HepG2 (cell line): ENCODE measurements around the gene BTG1. TPM values are rescaled to one million over a fixed set of nuclear protein-coding genes. Genes with fewer than 3 reads are reported as not detected.

Experiments
- ATAC-seq: fragments of 200-7000 bp; cut with Tn5 transposase; 3 replicates; pipeline ENCODE4 v1.9.1; 2020; ENCODE audit warnings: mild to moderate bottlenecking, moderate library complexity
- BruUV-seq: library from RNA; stranded (reverse); fragments of 400-500 nt; replicated peaks from 2 replicates; lab custom pipeline; 2021; lab: Mats Ljungman, UMichigan
- CTCF ChIA-PET: fragments of 300-600 bp; formaldehyde crosslinking; extraction: SDS; loops from one replicate; lab custom pipeline; 2021; ENCODE audit warnings: low total read pairs, inconsistent platforms, low intra/inter-chr PET ratio; lab: Yijun Ruan, JAX
- POLR2A ChIA-PET: fragments of 350-600 bp; sonication (Branson Sonifier 250); formaldehyde crosslinking; loops from one replicate; lab custom pipeline; 2020; ENCODE audit warnings: antibody characterized with exemption, inconsistent platforms; lab: Yijun Ruan, JAX
- DNase-seq: peaks from one replicate; pipeline ENCODE4 v3.0.0-alpha.2; 2015; ENCODE audit warnings: low spot score
- FAIRE-seq: peaks from 3 replicates; lab custom pipeline; 2011; peaks lifted over from hg19 to GRCh38; lab: Jason Lieb, UNC
- H2AFZ ChIP-seq: one replicate; pipeline ENCODE4 v1.6.1; 2011; ENCODE audit warnings: low read length, inconsistent platforms
- H3K27ac ChIP-seq: fragments of 300-600 bp; 3 replicates; pipeline ENCODE4 v1.8.0; 2011; ENCODE audit warnings: mixed run types, mild to moderate bottlenecking, mixed read lengths, low read length, inconsistent platforms; ENCODE audit not compliant: insufficient read depth; ENCODE audit errors: extremely low read length
- H3K27me3 ChIP-seq, 2 experiments: fragments of 200-600 bp in 1 of 2; 2 replicates in 1 of 2; 3 replicates in 1 of 2; pipeline versions ENCODE4 v1.6.0 to v1.8.0; 2011; ENCODE audit warnings: low read length in 2 of 2, mild to moderate bottlenecking in 2 of 2, moderate library complexity in 2 of 2, inconsistent platforms in 1 of 2; ENCODE audit not compliant: insufficient read depth in 2 of 2, control insufficient read depth in 1 of 2
- H3K36me3 ChIP-seq, 2 experiments: fragments of 200-600 bp in 1 of 2; replicated peaks in 1 of 2; 2 replicates in 1 of 2; 3 replicates in 1 of 2; pipeline versions ENCODE4 v1.5.1 to v1.8.0; 2011; ENCODE audit warnings: low read length in 2 of 2, inconsistent platforms in 1 of 2; ENCODE audit not compliant: insufficient read depth in 2 of 2, control insufficient read depth in 1 of 2
- H3K4me1 ChIP-seq: 2 replicates; pipeline ENCODE4 v1.5.1; 2012; ENCODE audit warnings: low read length, inconsistent platforms; ENCODE audit not compliant: insufficient read depth
- H3K4me2 ChIP-seq: 2 replicates; pipeline ENCODE4 v1.6.0; 2011; ENCODE audit warnings: low read depth, low read length, inconsistent platforms
- H3K4me3 ChIP-seq, 3 experiments: fragments of 200-600 bp in 1 of 3; sonication (generic), shearing (Covaris generic) in 1 of 3; replicated peaks in 1 of 3; 2 replicates each; pipeline ENCODE4 v1.5.1; 2011 to 2016; ENCODE audit warnings: low read length in 3 of 3, inconsistent platforms in 2 of 3, low read depth in 2 of 3, mild to moderate bottlenecking in 2 of 3, control low read depth in 1 of 3, mixed read lengths in 1 of 3; ENCODE audit not compliant: insufficient read depth in 1 of 3
- H3K79me2 ChIP-seq: one replicate; pipeline ENCODE4 v1.6.1; 2011; ENCODE audit warnings: low read length, inconsistent platforms; ENCODE audit not compliant: insufficient read depth
- H3K9ac ChIP-seq: 2 replicates; pipeline ENCODE4 v1.6.0; 2011; ENCODE audit warnings: mild to moderate bottlenecking, low read depth, low read length, inconsistent platforms; ENCODE audit not compliant: insufficient read depth
- H3K9me3 ChIP-seq: 2 replicates; pipeline ENCODE4 v1.5.1; 2012; ENCODE audit warnings: mild to moderate bottlenecking, low read length
- H4K20me1 ChIP-seq: 2 replicates; pipeline ENCODE4 v1.6.0; 2011; ENCODE audit warnings: inconsistent platforms, mild to moderate bottlenecking, low read length, moderate library complexity; ENCODE audit not compliant: insufficient read depth
- AGO1 ChIP-seq: fragments of 200-400 bp; formaldehyde crosslinking; IDR thresholded peaks from 2 replicates; pipeline ENCODE4 v1.6.1; 2017; ENCODE audit warnings: mild to moderate bottlenecking, low read depth, low read length, moderate library complexity; ENCODE audit not compliant: poor library complexity, severe bottlenecking
- BCL6 ChIP-seq: IDR thresholded peaks from 2 replicates; pipeline ENCODE4 v1.6.1; 2016; ENCODE audit warnings: missing genetic modification reagents, missing compliant biosample characterization
- IKZF1 ChIP-seq: fragments of 450-650 bp; IDR thresholded peaks from 2 replicates; pipeline ENCODE4 v1.7.1; 2016
- NFE2L2 ChIP-seq: fragments of 150-350 bp; IDR thresholded peaks from 2 replicates; pipeline ENCODE4 v1.6.1; 2014; ENCODE audit warnings: low read length
- ONECUT2 ChIP-seq: sonication (generic); formaldehyde crosslinking; IDR thresholded peaks from 2 replicates; pipeline ENCODE4 v1.4.0; 2020; ENCODE audit warnings: missing genetic modification reagents
- ZNF205 ChIP-seq: IDR thresholded peaks from 2 replicates; pipeline ENCODE4 v1.6.1; 2018; ENCODE audit warnings: missing biosample characterization, missing genetic modification reagents
- ZNF772 ChIP-seq: sonication (generic); formaldehyde crosslinking; IDR thresholded peaks from 2 replicates; pipeline ENCODE4 v1.5.0; 2020; ENCODE audit warnings: mild to moderate bottlenecking, missing genetic modification reagents
- WGBS: methylation state at CpG from one replicate; pipeline ENCODE4 v1.1.6; 2017; ENCODE audit warnings: low lambda C conversion rate; 5-methylcytosine and 5-hydroxymethylcytosine counted together
- in situ Hi-C: cut with HindIII; loops from 2 replicates; pipeline ENCODE4 v1.10.0; 2017; ENCODE audit warnings: low pct_unique_long_range_greater_than_20kb; ENCODE audit not compliant: extremely low pct_ligation_motif_present
- intact Hi-C: fragments of 100-400 bp; cut with micrococcal nuclease; formaldehyde crosslinking; loops from one replicate; pipeline ENCODE4 v1.10.0; 2022; ENCODE audit not compliant: unreplicated experiment
- polyA plus RNA-seq, 8 experiments: library from polyadenylated mRNA; depleted of rRNA in 3 of 8; stranded (reverse) in 7 of 8; unstranded in 1 of 8; fragments of >200 nt; fragmentation: Illumina TruSeq in 4 of 8; extraction: Trizol in 4 of 8; gene quantifications; 2 replicates each; pipeline versions ENCODE4 v1.2.1 to v1.2.3, GENCODE V29; 2011 to 2016; ENCODE audit warnings: low read depth in 4 of 8, missing spikeins in 1 of 8, mixed read lengths in 1 of 8; ENCODE audit not compliant: insufficient read depth in 1 of 8
- total RNA-seq, 5 experiments: library from RNA; depleted of rRNA; stranded (reverse); fragments of >200 nt; fragmentation: Illumina TruSeq; extraction: Trizol; gene quantifications; 2 replicates each; pipeline ENCODE4 v1.2.3, GENCODE V29; 2016; ENCODE audit warnings: low read depth in 1 of 5
- TF ChIP-seq, protein P1 (sequence below): IDR thresholded peaks from 2 replicates; pipeline ENCODE4 v1.6.1; 2016; ENCODE audit warnings: low read depth
- TF ChIP-seq, protein P2 (sequence below): sonication (generic); formaldehyde crosslinking; IDR thresholded peaks from 2 replicates; pipeline ENCODE4 v1.5.0; 2020; ENCODE audit warnings: mild to moderate bottlenecking, missing genetic modification reagents, borderline replicate concordance
- TF ChIP-seq, protein P3 (sequence below): sonication (generic); formaldehyde crosslinking; IDR thresholded peaks from 2 replicates; pipeline ENCODE4 v1.5.0; 2020; ENCODE audit warnings: missing genetic modification reagents
- TF ChIP-seq, protein P4 (sequence below): sonication (generic); formaldehyde crosslinking; IDR thresholded peaks from 2 replicates; pipeline ENCODE4 v1.4.0; 2020; ENCODE audit warnings: missing genetic modification reagents, borderline replicate concordance

Gene BTG1
- total and polyA plus RNA-seq, 2 of the 13 experiments (the other 11 are each of a cell fraction or from before 2014, with no cell fraction given), result 7.5 to 16.7 TPM

DNA sequence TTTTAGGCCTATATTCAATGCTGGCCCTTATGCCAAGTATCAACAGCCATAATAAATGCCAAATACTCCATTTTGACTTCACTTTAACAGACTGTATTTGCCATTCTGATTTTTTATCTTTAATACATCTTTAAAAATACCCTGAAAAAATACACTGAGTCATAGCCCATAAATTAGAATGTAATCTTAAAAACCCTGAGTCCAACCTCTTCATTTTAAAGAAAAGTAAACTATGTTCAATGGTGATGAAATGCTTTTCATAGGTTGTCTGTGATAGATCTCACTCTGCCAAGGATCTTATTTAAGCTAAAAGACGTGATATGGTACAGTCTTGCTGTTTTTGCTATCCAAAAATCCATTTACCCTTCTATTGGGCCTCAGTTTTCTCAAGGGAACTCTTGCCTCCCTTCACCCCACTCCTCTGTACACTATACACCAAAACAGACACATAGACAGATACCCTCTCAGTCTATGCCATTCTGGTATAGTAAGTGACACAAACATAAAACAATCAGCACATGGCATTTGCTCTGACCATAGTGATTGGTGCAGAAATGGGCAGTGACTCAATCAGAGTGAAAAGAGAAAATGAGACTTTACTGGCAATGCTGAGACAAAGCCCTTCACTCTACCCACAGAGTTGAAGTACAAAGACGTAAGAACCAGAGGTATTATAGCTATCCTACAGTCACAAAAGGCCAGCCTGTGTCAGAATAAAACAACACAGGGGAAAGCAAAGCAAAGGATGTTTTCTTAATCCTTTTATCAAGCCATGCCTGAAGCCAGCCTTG, 49.1 kb downstream of the BTG1 start:
- Histone ChIP-seq H3K36me3 (no peaks in the 10 kb centered on the region), H3K9ac (no peak overlapping the region), H3K4me1 (peaks cover 23% of the 10 kb centered on the region), H3K4me3 (no peak overlapping the region), H3K79me2 (no peaks in the 10 kb centered on the region)
- 18% methylated on average over 2 of the region's 2 CpGs for WGBS
- CTCF ChIA-PET, result no interaction called here
- no peak for DNase-seq
- in situ Hi-C loops, result no loop called here
- no TSS peak for BruUV-seq
- no peak for TF ChIP-seq BCL6 (CRISPR knock-in tag)
- TF ChIP-seq, protein P1, sequence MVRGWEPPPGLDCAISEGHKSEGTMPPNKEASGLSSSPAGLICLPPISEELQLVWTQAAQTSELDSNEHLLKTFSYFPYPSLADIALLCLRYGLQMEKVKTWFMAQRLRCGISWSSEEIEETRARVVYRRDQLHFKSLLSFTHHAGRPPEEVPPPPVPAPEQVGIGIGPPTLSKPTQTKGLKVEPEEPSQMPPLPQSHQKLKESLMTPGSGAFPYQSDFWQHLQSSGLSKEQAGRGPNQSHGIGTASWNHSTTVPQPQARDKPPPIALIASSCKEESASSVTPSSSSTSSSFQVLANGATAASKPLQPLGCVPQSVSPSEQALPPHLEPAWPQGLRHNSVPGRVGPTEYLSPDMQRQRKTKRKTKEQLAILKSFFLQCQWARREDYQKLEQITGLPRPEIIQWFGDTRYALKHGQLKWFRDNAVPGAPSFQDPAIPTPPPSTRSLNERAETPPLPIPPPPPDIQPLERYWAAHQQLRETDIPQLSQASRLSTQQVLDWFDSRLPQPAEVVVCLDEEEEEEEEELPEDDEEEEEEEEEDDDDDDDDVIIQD (CRISPR knock-in tag), result no peak
- no peak for TF ChIP-seq NFE2L2
- no peak for TF ChIP-seq ZNF772 (CRISPR knock-in tag)
- no peak for TF ChIP-seq ZNF205
- no peak for TF ChIP-seq IKZF1
- no peak for TF ChIP-seq AGO1
- TF ChIP-seq, protein P2, sequence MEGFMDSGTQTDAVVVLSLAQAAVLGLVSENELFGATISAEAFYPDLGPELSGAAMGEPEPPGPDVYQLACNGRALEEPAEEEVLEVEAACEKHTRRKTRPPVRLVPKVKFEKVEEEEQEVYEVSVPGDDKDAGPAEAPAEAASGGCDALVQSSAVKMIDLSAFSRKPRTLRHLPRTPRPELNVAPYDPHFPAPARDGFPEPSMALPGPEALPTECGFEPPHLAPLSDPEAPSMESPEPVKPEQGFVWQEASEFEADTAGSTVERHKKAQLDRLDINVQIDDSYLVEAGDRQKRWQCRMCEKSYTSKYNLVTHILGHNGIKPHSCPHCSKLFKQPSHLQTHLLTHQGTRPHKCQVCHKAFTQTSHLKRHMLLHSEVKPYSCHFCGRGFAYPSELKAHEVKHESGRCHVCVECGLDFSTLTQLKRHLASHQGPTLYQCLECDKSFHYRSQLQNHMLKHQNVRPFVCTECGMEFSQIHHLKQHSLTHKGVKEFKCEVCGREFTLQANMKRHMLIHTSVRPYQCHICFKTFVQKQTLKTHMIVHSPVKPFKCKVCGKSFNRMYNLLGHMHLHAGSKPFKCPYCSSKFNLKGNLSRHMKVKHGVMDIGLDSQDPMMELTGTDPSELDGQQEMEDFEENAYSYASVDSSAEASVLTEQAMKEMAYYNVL (CRISPR knock-in tag), result no peak
- TF ChIP-seq, protein P3, sequence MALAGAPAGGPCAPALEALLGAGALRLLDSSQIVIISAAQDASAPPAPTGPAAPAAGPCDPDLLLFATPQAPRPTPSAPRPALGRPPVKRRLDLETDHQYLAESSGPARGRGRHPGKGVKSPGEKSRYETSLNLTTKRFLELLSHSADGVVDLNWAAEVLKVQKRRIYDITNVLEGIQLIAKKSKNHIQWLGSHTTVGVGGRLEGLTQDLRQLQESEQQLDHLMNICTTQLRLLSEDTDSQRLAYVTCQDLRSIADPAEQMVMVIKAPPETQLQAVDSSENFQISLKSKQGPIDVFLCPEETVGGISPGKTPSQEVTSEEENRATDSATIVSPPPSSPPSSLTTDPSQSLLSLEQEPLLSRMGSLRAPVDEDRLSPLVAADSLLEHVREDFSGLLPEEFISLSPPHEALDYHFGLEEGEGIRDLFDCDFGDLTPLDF, result no peak
- TF ChIP-seq, protein P4, sequence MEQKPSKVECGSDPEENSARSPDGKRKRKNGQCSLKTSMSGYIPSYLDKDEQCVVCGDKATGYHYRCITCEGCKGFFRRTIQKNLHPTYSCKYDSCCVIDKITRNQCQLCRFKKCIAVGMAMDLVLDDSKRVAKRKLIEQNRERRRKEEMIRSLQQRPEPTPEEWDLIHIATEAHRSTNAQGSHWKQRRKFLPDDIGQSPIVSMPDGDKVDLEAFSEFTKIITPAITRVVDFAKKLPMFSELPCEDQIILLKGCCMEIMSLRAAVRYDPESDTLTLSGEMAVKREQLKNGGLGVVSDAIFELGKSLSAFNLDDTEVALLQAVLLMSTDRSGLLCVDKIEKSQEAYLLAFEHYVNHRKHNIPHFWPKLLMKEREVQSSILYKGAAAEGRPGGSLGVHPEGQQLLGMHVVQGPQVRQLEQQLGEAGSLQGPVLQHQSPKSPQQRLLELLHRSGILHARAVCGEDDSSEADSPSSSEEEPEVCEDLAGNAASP, result no peak
- TF ChIP-seq ONECUT2, result no peak
- TF ChIP-seq, all 625 proteins: peak for 0
- FAIRE-seq (no peak), ATAC-seq (no peak)
- Histone ChIP-seq H3K9me3 (no peaks in the 10 kb centered on the region), H3K27me3 (no peaks in the 10 kb centered on the region), H3K27ac (no peak overlapping the region), H2AFZ (no peak overlapping the region), H3K4me2 (no peak overlapping the region), H4K20me1 (no peaks in the 10 kb centered on the region)
- intact Hi-C loops, result no loop called here
- POLR2A ChIA-PET, result no interaction called here
